ENCODE measurements around the gene ADRA2C.

Gene ADRA2C

GRCh38 chr4:3724319-3725231 is 41.6 kb upstream of the ADRA2C start:
- Histone ChIP-seq H3K36me3 (ENCODE audit: control insufficient read depth, low read length) (no peaks in the 10 kb centered on the region), H3K27me3 (ENCODE audit: control insufficient read depth, low read length) (no peaks in the 10 kb centered on the region), H4K20me1 (ENCODE audit: control insufficient read depth, insufficient read depth, low read depth, low read length) (no peaks in the 10 kb centered on the region), H3K27ac (ENCODE audit: low read depth, low read length) (no peak overlapping the region), H3K4me2 (ENCODE audit: low read length) (peak overlapping the region; percentile 16; the same call in 1 of the 2 replicates), H3K9me3 (ENCODE audit: control insufficient read depth, insufficient read depth, low read length) (no peaks in the 10 kb centered on the region), H3F3A (ENCODE audit: control insufficient read depth, insufficient read depth) (no peaks in the 10 kb centered on the region), H3K4me3 (ENCODE audit: low read length) (no peak overlapping the region), H3K79me2 (ENCODE audit: control insufficient read depth, low read length) (no peaks in the 10 kb centered on the region), H3K4me1 (ENCODE audit: control insufficient read depth, low read length) (peaks cover 9% of the 10 kb centered on the region), H3K9me2 (replicated peaks; ENCODE audit: control insufficient read depth, low read length) (no peaks in the 10 kb centered on the region)
- TF ChIP-seq, protein P1, sequence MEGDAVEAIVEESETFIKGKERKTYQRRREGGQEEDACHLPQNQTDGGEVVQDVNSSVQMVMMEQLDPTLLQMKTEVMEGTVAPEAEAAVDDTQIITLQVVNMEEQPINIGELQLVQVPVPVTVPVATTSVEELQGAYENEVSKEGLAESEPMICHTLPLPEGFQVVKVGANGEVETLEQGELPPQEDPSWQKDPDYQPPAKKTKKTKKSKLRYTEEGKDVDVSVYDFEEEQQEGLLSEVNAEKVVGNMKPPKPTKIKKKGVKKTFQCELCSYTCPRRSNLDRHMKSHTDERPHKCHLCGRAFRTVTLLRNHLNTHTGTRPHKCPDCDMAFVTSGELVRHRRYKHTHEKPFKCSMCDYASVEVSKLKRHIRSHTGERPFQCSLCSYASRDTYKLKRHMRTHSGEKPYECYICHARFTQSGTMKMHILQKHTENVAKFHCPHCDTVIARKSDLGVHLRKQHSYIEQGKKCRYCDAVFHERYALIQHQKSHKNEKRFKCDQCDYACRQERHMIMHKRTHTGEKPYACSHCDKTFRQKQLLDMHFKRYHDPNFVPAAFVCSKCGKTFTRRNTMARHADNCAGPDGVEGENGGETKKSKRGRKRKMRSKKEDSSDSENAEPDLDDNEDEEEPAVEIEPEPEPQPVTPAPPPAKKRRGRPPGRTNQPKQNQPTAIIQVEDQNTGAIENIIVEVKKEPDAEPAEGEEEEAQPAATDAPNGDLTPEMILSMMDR (IDR thresholded peaks at IDR 0.05; ENCODE audit: low read depth, low read length, poor library complexity, severe bottlenecking) = no peak
- TF ChIP-seq EZH2phosphoT487 (IDR thresholded peaks at IDR 0.05; ENCODE audit: borderline replicate concordance, low read length) = no peak

DNA sequence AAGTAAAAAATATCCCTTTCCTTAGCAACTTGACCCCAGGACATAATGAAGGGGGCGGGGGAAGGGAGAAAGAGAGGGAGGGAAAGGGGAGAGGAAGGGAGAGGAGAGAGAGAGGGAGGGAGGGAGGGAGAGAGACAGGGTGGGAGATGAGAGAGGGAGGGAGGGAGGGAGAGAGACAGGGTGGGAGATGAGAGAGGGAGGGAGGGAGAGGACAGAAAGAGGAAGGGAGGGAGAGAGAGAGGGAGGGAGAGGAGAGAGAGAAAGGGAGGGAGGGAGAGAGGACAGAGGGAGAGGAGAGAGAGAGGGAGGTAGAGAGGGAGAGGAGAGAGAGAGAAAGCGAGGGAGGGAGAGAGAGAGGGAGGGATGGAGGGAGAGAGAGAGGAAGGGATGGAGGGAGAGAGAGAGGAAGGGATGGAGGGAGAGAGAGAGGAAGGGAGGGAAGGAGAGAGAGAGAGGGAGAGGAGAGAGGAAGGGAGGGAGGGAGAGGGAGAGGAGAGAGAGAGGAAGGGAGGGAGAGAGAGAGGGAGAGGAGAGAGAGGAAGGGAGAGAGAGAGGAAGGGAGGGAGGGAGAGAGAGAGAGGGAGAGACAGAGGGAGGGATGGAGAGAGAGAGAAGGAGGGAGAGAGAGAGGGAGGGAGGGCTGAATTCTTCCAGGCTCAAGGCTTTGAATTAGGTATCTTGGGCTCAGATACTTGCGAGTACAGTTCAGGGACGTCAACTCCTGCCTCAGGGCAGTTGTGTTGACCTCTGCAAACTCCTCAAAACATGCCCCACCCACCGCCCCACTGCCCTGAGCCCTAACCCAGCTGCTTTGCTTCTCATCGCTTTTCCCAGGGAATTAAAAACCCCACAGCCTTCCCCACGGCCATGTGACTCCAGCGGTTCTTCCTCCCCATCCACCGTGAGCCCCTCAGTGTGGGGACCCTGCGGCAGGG is 40.0 kb upstream of the ADRA2C start:
- Histone ChIP-seq H3K4me1 (ENCODE audit: control insufficient read depth, low read length) (peaks cover 9% of the 10 kb centered on the region), H3K9me3 (ENCODE audit: control insufficient read depth, insufficient read depth, low read length) (no peaks in the 10 kb centered on the region), H3F3A (ENCODE audit: control insufficient read depth, insufficient read depth) (no peaks in the 10 kb centered on the region), H3K79me2 (ENCODE audit: control insufficient read depth, low read length) (no peaks in the 10 kb centered on the region), H3K4me2 (ENCODE audit: low read length) (no peak overlapping the region), H3K27me3 (ENCODE audit: control insufficient read depth, low read length) (no peaks in the 10 kb centered on the region), H3K4me3 (ENCODE audit: low read length) (no peak overlapping the region), H3K9me2 (replicated peaks; ENCODE audit: control insufficient read depth, low read length) (no peaks in the 10 kb centered on the region), H3K36me3 (ENCODE audit: control insufficient read depth, low read length) (no peaks in the 10 kb centered on the region), H4K20me1 (ENCODE audit: control insufficient read depth, insufficient read depth, low read depth, low read length) (no peaks in the 10 kb centered on the region), H3K27ac (ENCODE audit: low read depth, low read length) (no peak overlapping the region)
- TF ChIP-seq, protein P1 (IDR thresholded peaks at IDR 0.05; ENCODE audit: low read depth, low read length, poor library complexity, severe bottlenecking) = no peak
- no peak for TF ChIP-seq EZH2phosphoT487 (IDR thresholded peaks at IDR 0.05; ENCODE audit: borderline replicate concordance, low read length)

DNA sequence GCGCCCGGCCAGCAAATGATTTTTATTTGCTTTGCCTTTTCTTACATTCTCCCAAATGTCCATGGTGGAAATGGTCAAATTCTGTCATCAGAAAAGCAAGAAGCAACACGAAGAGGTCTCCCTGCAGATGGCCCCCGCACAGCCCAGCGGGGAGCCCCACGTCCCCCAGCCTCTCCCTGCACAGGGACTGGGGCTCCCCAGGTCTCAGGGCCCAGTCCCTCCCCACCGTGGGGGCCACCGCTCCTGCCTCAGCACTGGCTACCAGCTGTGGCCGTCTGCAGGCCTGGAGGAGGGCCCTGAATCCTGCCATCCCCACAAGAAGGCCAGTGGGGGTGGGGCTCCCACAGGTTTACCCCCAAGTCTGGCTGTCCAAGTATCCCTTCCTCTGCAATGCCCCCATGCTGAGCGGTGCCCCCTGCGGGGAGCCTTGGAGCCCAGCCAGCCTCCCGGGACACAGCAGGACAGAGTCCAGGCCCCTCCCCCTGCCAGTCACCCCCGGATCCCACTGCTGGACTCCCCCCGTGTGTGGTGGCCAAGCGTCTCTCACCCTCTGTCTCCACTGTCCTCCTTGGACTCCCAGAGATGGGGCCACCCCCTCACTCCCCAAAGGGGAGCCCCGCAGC is 38.2 kb upstream of the ADRA2C start:
- no peak for TF ChIP-seq EZH2phosphoT487 (IDR thresholded peaks at IDR 0.05; ENCODE audit: borderline replicate concordance, low read length)
- TF ChIP-seq, protein P1 (IDR thresholded peaks at IDR 0.05; ENCODE audit: low read depth, low read length, poor library complexity, severe bottlenecking) = no peak
- Histone ChIP-seq H3K4me3 (ENCODE audit: low read length) (no peak overlapping the region), H3K27ac (ENCODE audit: low read depth, low read length) (no peak overlapping the region), H3K27me3 (ENCODE audit: control insufficient read depth, low read length) (no peaks in the 10 kb centered on the region), H3K79me2 (ENCODE audit: control insufficient read depth, low read length) (no peaks in the 10 kb centered on the region), H3F3A (ENCODE audit: control insufficient read depth, insufficient read depth) (no peaks in the 10 kb centered on the region), H3K9me3 (ENCODE audit: control insufficient read depth, insufficient read depth, low read length) (no peaks in the 10 kb centered on the region), H4K20me1 (ENCODE audit: control insufficient read depth, insufficient read depth, low read depth, low read length) (no peaks in the 10 kb centered on the region), H3K4me2 (ENCODE audit: low read length) (no peak overlapping the region), H3K36me3 (ENCODE audit: control insufficient read depth, low read length) (no peaks in the 10 kb centered on the region), H3K4me1 (ENCODE audit: control insufficient read depth, low read length) (peaks cover 9% of the 10 kb centered on the region), H3K9me2 (replicated peaks; ENCODE audit: control insufficient read depth, low read length) (no peaks in the 10 kb centered on the region)
